NCI-H2227 (cell line): Measurements from ENCODE around the gene C16orf54.
"Not testable (repeated sequence)": the region's sequence is repeated elsewhere in the genome, so short reads cannot be mapped to it uniquely, and the experiment has no call there.

Source experiments
- DNase-seq: peaks from one replicate; lab custom pipeline; 2025; ENCODE audit not compliant: unreplicated experiment; lab: John Stamatoyannopoulos, UW

C16orf54 gene

GRCh38 chr16:29769507-29769906, 23.7 kb upstream of the C16orf54 start:
- DNase-seq: no peak

GRCh38 chr16:29767062-29767461, 21.3 kb upstream of the C16orf54 start:
- no peak for DNase-seq

GRCh38 chr16:29766571-29766970, 20.8 kb upstream of the C16orf54 start:
- no peak for DNase-seq

GRCh38 chr16:29765167-29766032, 19.6 kb upstream of the C16orf54 start:
- no peak for DNase-seq

- no peak for DNase-seq
Measured at GRCh38 chr16:29763326-29763725, 17.5 kb upstream of the C16orf54 start.

- DNase-seq: no peak
Measured at GRCh38 chr16:29761882-29762281, 16.1 kb upstream of the C16orf54 start.

GRCh38 chr16:29761280-29761651, 15.5 kb upstream of the C16orf54 start:
- DNase-seq: not testable (repeated sequence)

GRCh38 chr16:29760567-29761279, 14.9 kb upstream of the C16orf54 start:
- no peak for DNase-seq

GRCh38 chr16:29757950-29758466, 12.2 kb upstream of the C16orf54 start:
- DNase-seq: no peak

GRCh38 chr16:29757086-29757485, 11.3 kb upstream of the C16orf54 start:
- not testable (repeated sequence) for DNase-seq

GRCh38 chr16:29756654-29757053, 10.9 kb upstream of the C16orf54 start:
- no peak for DNase-seq

- no peak for DNase-seq
Measured at GRCh38 chr16:29753516-29753915, 7.7 kb upstream of the C16orf54 start.

GRCh38 chr16:29748760-29749149, 3.0 kb upstream of the C16orf54 start:
- DNase-seq: not testable (repeated sequence)

GRCh38 chr16:29747947-29748759, 2.4 kb upstream of the C16orf54 start:
- DNase-seq: no peak

- DNase-seq: not testable (repeated sequence)
Measured at GRCh38 chr16:29746518-29746917, 728 bp upstream of the C16orf54 start.

- no peak for DNase-seq
Measured at GRCh38 chr16:29745121-29745852, 503 bp downstream of the C16orf54 start.

GRCh38 chr16:29744541-29745101, 1.2 kb downstream of the C16orf54 start:
- no peak for DNase-seq

GRCh38 chr16:29743827-29744531, 1.8 kb downstream of the C16orf54 start:
- DNase-seq: no peak

- DNase-seq: no peak
Measured at GRCh38 chr16:29743475-29743826, 2.3 kb downstream of the C16orf54 start.
